GM21825 (cell line): Measurements from ENCODE around the gene JPH2.

Experiments
- ATAC-seq: cut with Tn5 transposase; IDR thresholded peaks from one replicate; pipeline ENCODE4 v1.9.1; 2021; ENCODE audit warnings: mild to moderate bottlenecking, moderate library complexity; ENCODE audit not compliant: unreplicated experiment

Gene JPH2

DNA sequence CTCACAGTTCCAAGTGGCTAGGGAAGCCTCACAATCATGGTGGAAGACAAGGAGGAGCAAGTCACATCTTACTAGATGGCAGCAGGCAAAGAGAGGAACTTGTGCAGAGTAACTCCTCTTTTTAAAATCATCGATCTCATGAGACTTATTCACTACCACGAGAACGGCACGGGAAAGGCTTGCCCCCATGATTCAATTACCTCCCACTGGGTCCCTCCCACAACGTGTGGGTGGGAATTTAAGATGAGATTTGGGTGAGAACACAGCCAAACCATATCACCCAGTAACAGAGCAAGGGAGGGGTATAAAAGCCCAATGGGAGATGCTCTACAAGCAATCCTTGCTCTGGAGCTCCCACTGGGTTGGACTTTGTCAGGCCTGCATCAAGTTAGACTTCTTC lies 80.4 kb downstream of the JPH2 start:
- no peak for ATAC-seq

DNA sequence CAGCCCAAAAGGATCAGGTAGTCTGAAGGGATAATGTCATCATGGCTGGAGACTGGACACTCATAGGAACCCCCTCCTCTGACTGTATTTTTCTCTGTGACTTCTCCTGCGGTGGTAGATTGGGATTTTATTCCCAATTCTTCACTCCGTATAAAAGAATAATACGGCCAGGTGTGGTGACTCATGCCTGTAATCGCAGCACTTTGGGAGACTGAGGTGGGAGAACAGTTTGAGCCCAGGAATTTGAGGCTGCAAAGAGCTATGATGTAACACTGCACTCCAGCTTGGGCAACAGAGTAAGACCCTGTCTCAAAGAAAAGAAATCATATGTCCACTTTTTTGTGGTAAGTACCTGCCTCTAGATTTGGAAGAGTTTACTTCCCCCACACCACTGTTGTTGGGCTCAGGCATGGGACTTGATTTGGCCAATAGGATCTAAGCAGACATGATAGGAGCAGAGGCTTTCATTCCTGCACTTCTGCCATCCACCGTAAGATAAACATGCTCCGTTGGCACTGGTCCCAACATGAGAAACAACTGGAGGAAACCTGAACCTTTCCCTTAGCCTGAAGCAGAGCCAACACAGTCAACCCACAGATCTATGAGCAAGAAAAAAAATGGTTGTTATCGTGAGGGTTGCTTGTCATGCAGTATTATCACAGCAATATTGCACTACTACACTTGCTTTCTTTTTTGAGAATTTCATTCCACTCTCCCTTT lies 82.0 kb downstream of the JPH2 start:
- ATAC-seq, result no peak

DNA sequence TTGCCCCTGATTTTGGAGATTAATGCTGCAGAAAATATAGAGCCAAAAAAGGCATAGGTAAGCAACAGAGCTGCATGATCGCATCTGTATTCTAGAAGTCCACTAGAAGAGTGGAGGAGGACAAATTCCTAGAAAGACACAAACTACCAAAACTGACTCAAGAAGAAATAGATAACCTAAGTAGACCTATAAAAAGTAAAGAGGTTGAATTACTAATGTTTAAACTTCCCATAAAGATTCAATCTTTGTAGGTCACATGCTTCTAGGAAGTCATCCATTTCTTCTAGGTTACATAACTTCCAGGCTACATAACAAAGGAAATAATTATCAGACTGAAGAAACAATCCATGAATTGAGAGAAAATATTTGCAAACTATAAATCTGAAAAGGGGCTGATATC lies 84.4 kb downstream of the JPH2 start:
- ATAC-seq, result no peak

- ATAC-seq, result no peak
Observed at GRCh38 chr20:44099832-44100231, 87.2 kb downstream of the JPH2 start.

DNA sequence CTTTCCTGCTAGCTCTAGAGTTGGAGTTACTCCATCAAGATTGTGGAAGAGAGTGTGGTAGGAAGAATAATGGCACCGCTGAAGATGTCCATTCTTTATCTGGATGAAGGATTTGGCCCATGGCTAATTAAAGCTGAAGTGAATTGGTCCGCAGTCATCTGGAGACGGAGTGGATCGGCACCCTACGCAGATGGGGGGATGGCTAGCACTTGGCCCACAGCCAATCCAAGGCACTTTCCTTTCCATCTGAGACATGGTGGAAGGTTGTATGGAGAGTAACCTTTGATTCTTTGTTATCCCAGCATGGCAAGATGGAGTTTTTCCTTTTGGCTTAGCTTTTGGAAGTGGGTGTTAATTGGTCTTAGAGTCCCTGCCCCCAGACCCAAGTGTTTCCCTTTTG lies 88.3 kb downstream of the JPH2 start:
- ATAC-seq, result no peak

- ATAC-seq, result no peak
Observed at GRCh38 chr20:44098256-44098630, 88.7 kb downstream of the JPH2 start.

DNA sequence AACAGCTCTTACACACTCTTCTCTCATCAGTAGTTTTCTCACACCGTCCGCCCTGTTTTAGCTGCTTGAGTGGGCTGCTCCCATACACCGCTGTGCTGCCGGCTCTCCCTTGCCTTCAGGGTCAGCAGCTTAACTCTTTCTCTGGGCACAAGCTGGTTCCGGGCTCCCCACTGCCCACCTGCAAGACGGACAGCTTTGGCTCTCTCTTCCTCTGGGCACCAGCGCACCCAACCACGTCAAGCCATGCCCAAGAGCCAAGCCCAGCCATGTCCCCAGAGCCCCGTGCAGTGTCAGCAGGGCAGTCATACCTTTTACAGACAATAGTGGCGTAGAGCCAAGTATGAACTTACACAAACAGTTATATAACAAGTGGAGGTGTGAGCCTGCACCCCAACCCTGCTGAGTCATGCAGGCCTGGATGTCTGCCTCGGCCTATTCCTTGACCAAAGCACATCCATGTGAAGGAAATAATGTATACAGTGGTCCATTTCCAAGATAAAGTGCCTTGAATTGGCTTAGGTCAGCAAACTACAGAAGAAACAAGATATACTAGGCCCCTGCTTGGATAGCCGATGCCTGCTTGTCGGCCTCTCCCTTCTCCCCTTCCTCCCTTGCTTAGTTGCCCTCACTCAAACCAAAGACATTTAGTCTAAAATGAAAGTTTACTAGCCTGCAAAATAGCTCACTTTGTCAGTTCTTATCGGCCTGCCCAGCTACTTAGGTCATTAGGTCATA lies 89.3 kb downstream of the JPH2 start:
- no peak for ATAC-seq

GRCh38 chr20:44095831-44096230 lies 91.2 kb downstream of the JPH2 start:
- no peak for ATAC-seq

DNA sequence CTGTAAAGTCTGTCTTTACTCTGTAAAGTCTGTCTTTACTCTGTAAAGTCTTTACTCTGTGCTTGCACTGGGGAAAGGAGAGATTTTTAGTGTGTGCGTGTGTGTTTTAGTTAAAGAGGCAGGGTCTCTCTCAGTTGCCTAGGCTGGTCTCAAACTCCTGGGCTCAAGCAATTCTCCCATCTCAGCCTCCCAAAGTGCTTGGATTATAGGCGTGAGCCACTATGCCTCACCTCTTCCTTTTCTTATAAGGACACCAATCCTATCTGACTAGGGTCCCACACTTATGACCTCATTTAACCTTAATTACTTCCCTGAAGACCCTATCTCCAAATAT lies 93.8 kb downstream of the JPH2 start:
- no peak for ATAC-seq

- ATAC-seq, result no peak
Observed at GRCh38 chr20:44092551-44093248, 94.3 kb downstream of the JPH2 start.

DNA sequence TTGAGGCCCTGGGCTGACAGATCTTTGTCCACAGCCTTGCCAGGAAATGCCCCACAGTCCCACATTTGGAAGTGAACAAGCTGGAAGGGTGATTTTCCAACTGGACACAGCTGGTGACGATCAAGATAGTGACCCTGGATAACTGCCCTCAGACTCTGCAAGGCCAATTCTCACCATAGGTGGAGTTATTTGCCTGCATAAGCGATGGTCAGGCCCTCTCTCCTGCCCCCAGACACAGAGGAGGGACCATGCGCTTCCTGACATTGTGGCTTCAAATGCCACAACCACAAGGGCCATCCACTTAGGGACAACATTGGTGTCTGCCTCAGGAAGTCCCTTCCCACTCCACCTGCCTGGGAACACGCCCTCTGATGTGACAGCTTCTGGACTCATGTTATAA lies 96.0 kb downstream of the JPH2 start:
- ATAC-seq, result no peak

GRCh38 chr20:44089987-44090674 lies 96.9 kb downstream of the JPH2 start:
- no peak for ATAC-seq

DNA sequence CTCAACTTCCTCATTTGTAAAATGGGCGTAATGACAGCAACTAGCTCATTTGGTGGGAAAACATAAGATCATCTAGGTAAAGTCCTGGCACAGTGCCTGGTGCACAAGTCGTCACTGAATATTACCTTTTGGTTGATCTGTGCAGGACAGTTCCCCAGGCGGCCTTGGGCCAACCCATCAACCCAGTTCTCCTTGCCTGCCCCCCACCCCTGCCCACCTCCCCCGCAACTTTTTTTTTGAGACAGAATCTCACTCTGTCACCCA lies 99.2 kb downstream of the JPH2 start:
- ATAC-seq, result no peak

GRCh38 chr20:44087051-44087856 lies 99.7 kb downstream of the JPH2 start:
- ATAC-seq, result no peak

DNA sequence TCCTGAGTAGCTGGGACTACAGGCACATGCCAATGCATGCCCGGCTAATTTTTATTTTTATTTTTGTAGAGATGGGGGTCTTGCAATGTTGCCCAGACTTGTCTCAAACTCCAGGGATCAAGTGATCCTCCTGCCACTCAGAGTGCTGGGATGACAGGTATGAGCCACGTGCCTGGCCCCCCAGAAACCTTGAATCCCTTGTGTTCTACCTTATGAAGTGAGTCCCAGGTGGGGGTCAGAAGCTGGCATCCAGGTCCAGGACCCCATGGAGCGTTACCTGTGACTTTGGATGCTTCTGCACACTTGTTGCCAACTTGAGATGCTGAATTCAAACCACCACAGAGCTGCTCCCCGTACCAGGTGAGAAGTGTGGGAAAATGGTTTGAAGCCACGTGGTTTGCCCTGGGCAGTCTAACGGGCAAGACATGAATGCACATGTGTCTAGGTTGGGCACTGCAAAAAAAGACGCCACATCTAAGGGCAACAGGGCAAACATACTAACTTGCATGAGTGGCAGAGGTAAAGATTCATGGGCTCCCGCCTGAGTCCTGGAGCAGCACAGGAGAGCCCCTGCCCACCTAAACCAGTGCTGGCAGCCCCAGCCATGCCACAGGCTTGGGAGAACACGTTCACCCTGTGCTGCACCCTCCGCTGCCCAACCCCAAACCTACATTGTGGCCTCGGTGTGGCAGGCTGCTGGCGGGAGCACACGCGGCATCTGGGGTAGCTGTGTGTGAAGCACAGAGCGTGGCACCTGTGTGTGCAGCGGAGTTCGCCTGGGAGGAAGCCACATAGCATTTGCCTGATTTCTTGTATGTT lies 101.2 kb downstream of the JPH2 start:
- ATAC-seq, result no peak

DNA sequence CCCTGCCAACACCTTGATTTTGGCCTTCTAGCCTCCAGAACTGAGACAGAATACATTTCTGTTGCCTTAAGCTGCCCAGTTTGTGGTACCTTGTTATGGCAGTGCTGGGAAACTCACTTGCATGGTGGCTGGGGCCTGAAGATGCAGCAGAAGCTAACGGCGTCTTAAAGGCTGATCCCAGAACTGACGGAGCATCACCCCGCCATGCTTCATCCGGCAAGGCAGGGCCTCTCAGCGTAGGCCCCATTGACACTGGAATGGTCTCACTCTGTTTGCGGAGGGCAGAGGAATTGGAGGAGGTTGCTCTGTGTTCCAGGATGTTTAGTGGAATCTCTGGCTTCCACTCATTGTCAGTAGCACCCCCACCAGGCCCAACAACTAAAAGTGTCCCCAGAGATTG lies 102.1 kb downstream of the JPH2 start:
- ATAC-seq, result no peak

GRCh38 chr20:44084439-44084838 lies 102.5 kb downstream of the JPH2 start:
- ATAC-seq, result no peak

DNA sequence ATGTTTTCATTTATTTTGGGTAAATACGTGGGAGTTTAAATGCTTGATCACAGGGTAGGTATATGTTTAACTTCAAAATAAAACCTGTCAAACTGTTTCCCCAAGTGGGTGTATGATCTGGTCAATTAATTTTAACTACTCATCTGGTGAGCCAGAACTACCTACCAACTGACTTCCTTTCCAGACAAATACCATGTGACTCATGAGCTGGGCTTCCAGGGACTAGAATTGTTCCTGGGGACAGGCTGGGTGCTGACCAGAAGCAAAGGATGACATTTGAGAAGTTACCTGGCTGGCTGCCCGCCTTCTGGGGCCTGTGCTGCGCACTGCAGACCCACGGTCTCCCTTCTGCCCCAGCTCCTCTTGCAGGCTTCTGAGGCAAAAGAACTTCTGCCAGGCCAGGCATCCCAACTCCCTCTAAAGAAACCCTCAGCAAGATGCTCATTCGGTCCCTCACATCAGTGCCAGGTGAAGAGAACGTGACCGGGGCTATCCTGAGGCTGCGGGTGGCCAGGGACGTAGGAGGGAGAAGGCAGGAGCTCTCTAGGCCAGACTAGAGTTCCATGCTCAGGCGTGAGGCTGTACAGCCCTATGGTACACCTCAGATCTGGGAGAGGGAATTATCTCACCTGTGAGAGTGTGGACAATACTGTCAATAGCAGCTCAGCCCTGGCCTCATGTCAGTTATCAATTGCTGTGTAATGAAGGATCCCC lies 103.6 kb downstream of the JPH2 start:
- ATAC-seq, result no peak

DNA sequence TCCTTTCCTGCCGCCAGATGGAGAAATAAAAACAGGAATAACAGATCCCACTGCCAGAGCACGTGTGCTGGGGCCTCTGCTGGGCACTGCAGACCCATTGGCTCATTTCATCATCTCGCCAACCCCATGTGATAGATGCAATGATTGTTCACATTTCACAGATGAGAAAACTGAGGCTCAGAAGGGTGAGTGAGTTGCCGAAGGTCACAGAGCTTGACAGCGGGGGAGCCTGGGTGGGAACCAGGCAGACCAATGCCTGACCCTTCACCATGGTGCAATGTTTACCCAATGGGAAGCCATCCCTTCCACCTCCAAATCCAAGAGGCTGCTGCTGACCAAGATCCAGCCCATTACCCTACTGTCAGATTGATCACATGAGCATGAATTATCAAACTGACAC lies 105.1 kb downstream of the JPH2 start:
- ATAC-seq, result no peak

DNA sequence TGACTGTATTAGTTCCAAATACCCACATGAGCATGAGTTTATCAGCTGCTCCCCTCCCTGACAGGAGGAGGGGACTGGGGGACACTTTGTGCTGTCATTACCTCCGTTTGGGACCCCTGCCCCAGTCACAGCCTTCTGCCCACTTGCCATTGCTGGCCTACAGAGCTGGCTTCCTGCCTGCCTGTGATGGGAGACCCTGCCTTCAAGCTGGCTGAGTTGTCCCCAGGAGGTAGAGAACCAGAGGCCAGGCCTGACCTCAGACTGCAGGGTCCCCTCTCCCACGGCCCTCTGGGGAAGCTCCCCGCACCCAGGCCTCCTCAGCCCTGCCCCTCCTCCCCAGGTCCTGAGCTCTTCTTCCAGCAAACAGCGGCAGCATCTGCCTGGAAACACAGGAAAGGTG lies 105.5 kb downstream of the JPH2 start:
- no peak for ATAC-seq
